H9 (cell line): ENCODE measurements around the gene AACS. TPM values are rescaled to one million over a fixed set of nuclear protein-coding genes. Genes with fewer than 3 reads are reported as not detected.

Source experiments
- DNase-seq: peaks from one replicate; pipeline ENCODE4 v3.0.0-alpha.2; 2017
- H2AFZ ChIP-seq: one replicate; pipeline ENCODE4 v1.6.1; 2013; ENCODE audit warnings: mild to moderate bottlenecking, low read length, control low read depth, moderate library complexity
- H2AK5ac ChIP-seq: 2 replicates; pipeline ENCODE4 v1.6.1; 2013; ENCODE audit warnings: low read length, control low read depth, mixed read lengths; ENCODE audit not compliant: insufficient read length
- H2BK120ac ChIP-seq: one replicate; pipeline ENCODE4 v1.6.1; 2013; ENCODE audit warnings: low read depth, mild to moderate bottlenecking, low read length, control low read depth, inconsistent platforms; ENCODE audit not compliant: poor library complexity, severe bottlenecking
- H2BK12ac ChIP-seq: 2 replicates; pipeline ENCODE4 v1.6.1; 2013; ENCODE audit warnings: low read length, control low read depth, mixed read lengths, low read depth; ENCODE audit not compliant: insufficient read length
- H2BK15ac ChIP-seq: 2 replicates; pipeline ENCODE4 v1.6.1; 2013; ENCODE audit warnings: low read depth, low read length, control low read depth
- H2BK20ac ChIP-seq: one replicate; pipeline ENCODE4 v1.6.1; 2013; ENCODE audit warnings: low read depth, mild to moderate bottlenecking, low read length, control low read depth, inconsistent platforms; ENCODE audit not compliant: poor library complexity, severe bottlenecking
- H2BK5ac ChIP-seq: 2 replicates; pipeline ENCODE4 v1.6.1; 2013; ENCODE audit warnings: low read length, control low read depth, mixed read lengths; ENCODE audit not compliant: insufficient read length
- H3K14ac ChIP-seq: 2 replicates; pipeline ENCODE4 v1.6.1; 2013; ENCODE audit warnings: low read length, control low read depth; ENCODE audit not compliant: insufficient read depth
- H3K18ac ChIP-seq: 2 replicates; pipeline ENCODE4 v1.6.1; 2013; ENCODE audit warnings: low read depth, mild to moderate bottlenecking, mixed read lengths, low read length, control low read depth; ENCODE audit not compliant: insufficient read length
- H3K23ac ChIP-seq: 2 replicates; pipeline ENCODE4 v1.6.1; 2013; ENCODE audit warnings: low read length, control low read depth, mixed read lengths, low read depth; ENCODE audit not compliant: insufficient read length
- H3K23me2 ChIP-seq: 2 replicates; pipeline ENCODE4 v1.6.1; 2013; ENCODE audit warnings: low read depth, mild to moderate bottlenecking, mixed read lengths, low read length, control low read depth; ENCODE audit not compliant: insufficient read length, poor library complexity, severe bottlenecking
- H3K27ac ChIP-seq: 2 replicates; pipeline ENCODE4 v1.5.1; 2013; ENCODE audit warnings: low read length, control low read depth, mixed read lengths, low read depth; ENCODE audit not compliant: insufficient read length
- H3K27me3 ChIP-seq: 2 replicates; pipeline ENCODE4 v1.6.1; 2013; ENCODE audit warnings: low read length, control low read depth, inconsistent platforms; ENCODE audit not compliant: insufficient read depth
- H3K4ac ChIP-seq: 2 replicates; pipeline ENCODE4 v1.6.1; 2013; ENCODE audit warnings: low read depth, mild to moderate bottlenecking, control low read depth, inconsistent platforms, low read length, moderate library complexity
- H3K4me1 ChIP-seq: 2 replicates; pipeline ENCODE4 v1.6.1; 2013; ENCODE audit warnings: low read length, control low read depth, inconsistent platforms; ENCODE audit not compliant: insufficient read depth
- H3K4me2 ChIP-seq: 2 replicates; pipeline ENCODE4 v1.6.1; 2013; ENCODE audit warnings: low read length, control low read depth, mixed read lengths; ENCODE audit not compliant: insufficient read length, insufficient read depth
- H3K56ac ChIP-seq: 2 replicates; pipeline ENCODE4 v1.6.1; 2013; ENCODE audit warnings: low read depth, mild to moderate bottlenecking, mixed read lengths, low read length, control low read depth; ENCODE audit not compliant: insufficient read length
- H3K79me1 ChIP-seq: 2 replicates; pipeline ENCODE4 v1.6.1; 2013; ENCODE audit warnings: low read depth, mild to moderate bottlenecking, moderate library complexity, low read length, control low read depth, inconsistent platforms; ENCODE audit not compliant: insufficient read depth, poor library complexity, severe bottlenecking
- H3K79me2 ChIP-seq: 2 replicates; pipeline ENCODE4 v1.6.1; 2013; ENCODE audit warnings: low read length, control low read depth, inconsistent platforms; ENCODE audit not compliant: insufficient read depth
- H3K9ac ChIP-seq: 2 replicates; pipeline ENCODE4 v1.6.1; 2013; ENCODE audit warnings: low read length, control low read depth, mixed read lengths; ENCODE audit not compliant: insufficient read length; ENCODE audit errors: extremely low read depth
- H3K9me3 ChIP-seq: one replicate; pipeline ENCODE4 v1.6.1; 2013; ENCODE audit warnings: low read depth, low read length, inconsistent platforms; ENCODE audit not compliant: control insufficient read depth
- H3T11ph ChIP-seq: one replicate; pipeline ENCODE4 v1.6.1; 2013; ENCODE audit warnings: mild to moderate bottlenecking, low read length, control low read depth, inconsistent platforms
- H4K20me1 ChIP-seq: one replicate; pipeline ENCODE4 v1.6.1; 2013; ENCODE audit not compliant: control insufficient read depth, insufficient read length, insufficient read depth
- H4K5ac ChIP-seq: 2 replicates; pipeline ENCODE4 v1.6.1; 2013; ENCODE audit warnings: low read depth, mild to moderate bottlenecking, mixed read lengths, low read length, control low read depth; ENCODE audit not compliant: insufficient read length
- H4K8ac ChIP-seq: replicated peaks from 2 replicates; pipeline ENCODE4 v1.6.1; 2013; ENCODE audit warnings: low read length, control low read depth, mixed read lengths, low read depth; ENCODE audit not compliant: insufficient read length
- H4K91ac ChIP-seq: 2 replicates; pipeline ENCODE4 v1.6.1; 2013; ENCODE audit warnings: low read depth, mild to moderate bottlenecking, moderate library complexity, mixed read lengths, low read length, control low read depth; ENCODE audit not compliant: insufficient read length
- H3K27ac Mint-ChIP-seq, 3 experiments: 2 replicates in 2 of 3; 3 replicates in 1 of 3; pipeline ENCODE4 v1.8.0; 2020 to 2021; ENCODE audit warnings: mixed read lengths in 3 of 3, mild to moderate bottlenecking in 1 of 3, moderate library complexity in 1 of 3
- H3K27me3 Mint-ChIP-seq: 2 replicates; pipeline ENCODE4 v1.8.0; 2021; ENCODE audit warnings: low read depth, mild to moderate bottlenecking, moderate library complexity, mixed read lengths
- H3K36me3 Mint-ChIP-seq, 3 experiments: 2 replicates in 2 of 3; 3 replicates in 1 of 3; pipeline ENCODE4 v1.8.0; 2020 to 2021; ENCODE audit warnings: low read depth in 3 of 3, mixed read lengths in 3 of 3; ENCODE audit not compliant: insufficient read depth in 1 of 3
- H3K4me1 Mint-ChIP-seq, 2 experiments: 2 replicates each; pipeline ENCODE4 v1.8.0; 2020; ENCODE audit warnings: mixed read lengths in 2 of 2
- H3K4me3 Mint-ChIP-seq, 2 experiments: 2 replicates in 1 of 2; 3 replicates in 1 of 2; pipeline ENCODE4 v1.8.0; 2020 to 2021; ENCODE audit warnings: mild to moderate bottlenecking in 2 of 2, mixed read lengths in 2 of 2, moderate library complexity in 1 of 2
- H3K9me3 Mint-ChIP-seq, 2 experiments: 2 replicates in 1 of 2; 3 replicates in 1 of 2; pipeline ENCODE4 v1.8.0; 2020; ENCODE audit warnings: mild to moderate bottlenecking in 2 of 2, mixed read lengths in 2 of 2, moderate library complexity in 1 of 2
- WGBS: extraction: QIAGEN DNeasy Blood & Tissue Kit; methylation state at CpG from one replicate; pipeline ENCODE4 v1.1.7; 2013; ENCODE audit warnings: missing lambda C conversion rate, low lambda C conversion rate, mixed read lengths; ENCODE audit not compliant: insufficient read length; ENCODE audit errors: extremely low coverage; 5-methylcytosine and 5-hydroxymethylcytosine counted together
- total RNA-seq: library from RNA; stranded (reverse); gene quantifications from 2 replicates; pipeline ENCODE4 v1.2.1, GENCODE V29; 2021
- TF ChIP-seq, protein P1 (sequence below): fragments of 200-600 bp; sonication (generic); conservative IDR thresholded peaks from 3 replicates; pipeline ENCODE4 v1.8.0; 2021; ENCODE audit warnings: antibody characterized with exemption, mild to moderate bottlenecking

The AACS gene
- total RNA-seq, 1 experiment from 2014 or later = 35.0 TPM

DNA sequence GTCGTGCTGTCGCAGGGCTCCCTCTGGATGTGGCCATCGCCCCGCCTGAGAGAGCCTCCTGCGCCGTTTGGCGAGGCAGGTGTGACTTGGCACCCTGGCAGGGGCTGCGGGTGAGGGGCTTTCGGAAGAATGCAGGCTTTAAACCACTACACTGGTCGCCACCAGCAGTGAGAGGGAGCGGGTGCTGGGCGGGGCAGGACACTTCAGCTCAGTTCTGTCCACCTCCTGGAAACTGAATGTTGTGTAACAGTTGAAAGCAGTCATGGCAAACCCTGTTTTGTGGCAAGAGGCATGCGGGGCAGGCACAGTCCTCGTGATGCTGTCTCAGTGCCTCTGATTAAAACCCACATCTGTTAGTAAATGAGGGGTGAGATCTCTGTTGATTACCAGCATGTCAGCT lies 55.9 kb downstream of the AACS start:
- no CpG with 5 or more reads among the region's 14 CpGs for WGBS

More for the DNA sequence above, 55.9 kb downstream of the AACS start:
- Histone ChIP-seq H2BK20ac (no peak overlapping the region), H2BK15ac (no peak overlapping the region), H3T11ph (no peak overlapping the region), H3K9me3 (no peaks in the 10 kb centered on the region), H2BK5ac (no peak overlapping the region), H3K56ac (no peak overlapping the region), H3K79me2 (0 out of 2 replicates have a peak, but pooled peaks cover 2% of the 10 kb centered on the region), H2BK12ac (no peak overlapping the region), H4K8ac (no peak overlapping the region), H3K14ac (no peak overlapping the region; the same call in 1 of the 2 replicates), H3K4ac (no peak overlapping the region), H4K5ac (no peak overlapping the region), H3K27me3 (no peaks in the 10 kb centered on the region), H3K18ac (no peak overlapping the region), H4K20me1 (peaks cover 3% of the 10 kb centered on the region), H3K23me2 (no peaks in the 10 kb centered on the region), H3K9ac (no peak overlapping the region), H3K23ac (peak overlapping the region; percentile 27), H3K4me2 (no peak overlapping the region), H2BK120ac (no peak overlapping the region), H4K91ac (no peak overlapping the region), H3K27ac (no peak overlapping the region), H3K4me1 (no peaks in the 10 kb centered on the region), H3K79me1 (no peaks in the 10 kb centered on the region), H2AK5ac (no peak overlapping the region), H2AFZ (no peak overlapping the region)
- H3K27me3 Mint-ChIP-seq = no peaks in the 10 kb centered on the region
- TF ChIP-seq, protein P1, sequence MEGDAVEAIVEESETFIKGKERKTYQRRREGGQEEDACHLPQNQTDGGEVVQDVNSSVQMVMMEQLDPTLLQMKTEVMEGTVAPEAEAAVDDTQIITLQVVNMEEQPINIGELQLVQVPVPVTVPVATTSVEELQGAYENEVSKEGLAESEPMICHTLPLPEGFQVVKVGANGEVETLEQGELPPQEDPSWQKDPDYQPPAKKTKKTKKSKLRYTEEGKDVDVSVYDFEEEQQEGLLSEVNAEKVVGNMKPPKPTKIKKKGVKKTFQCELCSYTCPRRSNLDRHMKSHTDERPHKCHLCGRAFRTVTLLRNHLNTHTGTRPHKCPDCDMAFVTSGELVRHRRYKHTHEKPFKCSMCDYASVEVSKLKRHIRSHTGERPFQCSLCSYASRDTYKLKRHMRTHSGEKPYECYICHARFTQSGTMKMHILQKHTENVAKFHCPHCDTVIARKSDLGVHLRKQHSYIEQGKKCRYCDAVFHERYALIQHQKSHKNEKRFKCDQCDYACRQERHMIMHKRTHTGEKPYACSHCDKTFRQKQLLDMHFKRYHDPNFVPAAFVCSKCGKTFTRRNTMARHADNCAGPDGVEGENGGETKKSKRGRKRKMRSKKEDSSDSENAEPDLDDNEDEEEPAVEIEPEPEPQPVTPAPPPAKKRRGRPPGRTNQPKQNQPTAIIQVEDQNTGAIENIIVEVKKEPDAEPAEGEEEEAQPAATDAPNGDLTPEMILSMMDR = no peak
- H3K4me1 Mint-ChIP-seq = peaks cover 0 to 8% of the 10 kb centered on the region in 2 experiments; a peak in 2 of 4 replicates
- H3K4me3 Mint-ChIP-seq = no peak overlapping the region
- H3K9me3 Mint-ChIP-seq = no peaks in the 10 kb centered on the region
- DNase-seq = no peak
- H3K36me3 Mint-ChIP-seq = peaks cover 26 to 50% (median 38%) of the 10 kb centered on the region in 3 experiments
- H3K27ac Mint-ChIP-seq = peak overlapping the region in 1 of 3 experiments; percentile 14; a peak in 3 of 7 replicates
